Measurements from ENCODE around the gene NHEJ1. TPM values are rescaled to one million over a fixed set of nuclear protein-coding genes. Genes with fewer than 3 reads are reported as not detected.

NHEJ1 gene
- total and polyA plus RNA-seq, 2 of the 13 experiments (the other 11 are each of a cell fraction or from before 2014, with no cell fraction given) = 30.0 to 30.7 TPM

DNA sequence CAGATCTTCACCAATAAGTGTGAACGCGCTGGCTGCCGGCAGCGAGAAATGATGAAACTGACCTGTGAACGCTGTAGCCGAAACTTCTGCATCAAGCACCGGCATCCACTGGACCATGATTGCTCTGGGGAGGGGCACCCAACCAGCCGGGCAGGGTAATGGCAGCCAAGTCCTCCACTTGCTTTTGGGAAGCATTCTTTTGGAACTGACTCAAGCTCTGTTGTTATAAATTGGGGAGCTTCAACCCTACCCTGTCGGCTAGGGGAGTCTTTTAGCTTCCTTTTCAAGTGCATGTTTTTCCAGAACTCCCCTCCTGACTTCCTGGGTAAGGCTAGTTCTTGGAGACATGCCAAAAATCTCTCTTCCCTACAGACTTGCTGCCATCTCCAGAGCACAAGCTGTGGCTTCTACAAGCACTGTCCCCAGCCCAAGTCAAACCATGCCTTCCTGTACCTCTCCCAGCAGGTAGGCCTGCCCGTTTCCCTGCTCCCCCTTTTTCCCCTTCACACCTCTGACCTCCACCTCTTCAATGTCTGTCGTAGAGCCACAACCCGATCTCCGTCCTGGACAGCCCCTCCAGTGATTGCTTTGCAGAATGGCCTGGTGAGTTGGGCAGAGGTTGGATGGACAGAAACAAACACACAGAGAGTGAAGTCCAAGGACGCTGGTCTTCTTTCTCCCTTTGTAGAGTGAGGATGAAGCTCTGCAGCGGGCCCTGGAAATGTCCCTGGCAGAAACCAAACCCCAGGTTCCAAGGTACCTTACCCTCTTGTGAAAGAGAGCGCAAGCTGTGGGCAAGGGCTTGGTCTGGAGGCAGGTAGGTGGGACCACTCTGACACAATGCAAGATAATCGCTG is 47.5 kb upstream of the NHEJ1 start (continued):
- TF ChIP-seq CCAR2 (optimal IDR thresholded peaks at IDR 0.05; ENCODE audit: low read depth, low read length) (peak; percentile 26), ZSCAN5A (CRISPR knock-in tag; IDR thresholded peaks at IDR 0.05; ENCODE audit: borderline replicate concordance) (no peak), ELF1 (CRISPR knock-in tag; IDR thresholded peaks at IDR 0.05) (peak; percentile 31), TEAD2 (CRISPR knock-in tag; IDR thresholded peaks at IDR 0.05) (no peak), TRIM22 (IDR thresholded peaks at IDR 0.05) (no peak), ZNF329 (CRISPR knock-in tag; IDR thresholded peaks at IDR 0.05; ENCODE audit: low read depth) (no peak), HES4 (CRISPR knock-in tag; IDR thresholded peaks at IDR 0.05; ENCODE audit: borderline replicate concordance) (no peak), HMGXB4 (CRISPR knock-in tag; IDR thresholded peaks at IDR 0.05; ENCODE audit: borderline replicate concordance in 1 of 2, low read depth in 1 of 2) (peak; percentile 22 to 61; a peak in 2 of 4 replicates), ZNF639 (CRISPR knock-in tag; conservative IDR thresholded peaks at IDR 0.05) (peak; percentile 70; the same call in 1 of the 2 replicates), ZNF562 (CRISPR knock-in tag; IDR thresholded peaks at IDR 0.05; ENCODE audit: borderline replicate concordance) (no peak), ZNF10 (CRISPR knock-in tag; IDR thresholded peaks at IDR 0.05; ENCODE audit: borderline replicate concordance, low read depth) (no peak), NR3C1 (CRISPR knock-in tag; IDR thresholded peaks at IDR 0.05) (no peak), GTF2F1 (IDR thresholded peaks at IDR 0.05; ENCODE audit: low read length) (no peak)
- TF ChIP-seq, protein P1, sequence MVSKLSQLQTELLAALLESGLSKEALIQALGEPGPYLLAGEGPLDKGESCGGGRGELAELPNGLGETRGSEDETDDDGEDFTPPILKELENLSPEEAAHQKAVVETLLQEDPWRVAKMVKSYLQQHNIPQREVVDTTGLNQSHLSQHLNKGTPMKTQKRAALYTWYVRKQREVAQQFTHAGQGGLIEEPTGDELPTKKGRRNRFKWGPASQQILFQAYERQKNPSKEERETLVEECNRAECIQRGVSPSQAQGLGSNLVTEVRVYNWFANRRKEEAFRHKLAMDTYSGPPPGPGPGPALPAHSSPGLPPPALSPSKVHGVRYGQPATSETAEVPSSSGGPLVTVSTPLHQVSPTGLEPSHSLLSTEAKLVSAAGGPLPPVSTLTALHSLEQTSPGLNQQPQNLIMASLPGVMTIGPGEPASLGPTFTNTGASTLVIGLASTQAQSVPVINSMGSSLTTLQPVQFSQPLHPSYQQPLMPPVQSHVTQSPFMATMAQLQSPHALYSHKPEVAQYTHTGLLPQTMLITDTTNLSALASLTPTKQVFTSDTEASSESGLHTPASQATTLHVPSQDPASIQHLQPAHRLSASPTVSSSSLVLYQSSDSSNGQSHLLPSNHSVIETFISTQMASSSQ (IDR thresholded peaks at IDR 0.05; ENCODE audit: low read depth) = no peak; the same call in none of the 2 replicates
- TF ChIP-seq, protein P1 (CRISPR knock-in tag; IDR thresholded peaks at IDR 0.05; ENCODE audit: borderline replicate concordance) = no peak; the same call in 1 of the 2 replicates

Data from HepG2 (cell line).